Measurements from ENCODE around the gene CALM3.
"Not testable (repeated sequence)": the region's sequence is repeated elsewhere in the genome, so short reads cannot be mapped to it uniquely, and the experiment has no call there.

Gene CALM3

DNA sequence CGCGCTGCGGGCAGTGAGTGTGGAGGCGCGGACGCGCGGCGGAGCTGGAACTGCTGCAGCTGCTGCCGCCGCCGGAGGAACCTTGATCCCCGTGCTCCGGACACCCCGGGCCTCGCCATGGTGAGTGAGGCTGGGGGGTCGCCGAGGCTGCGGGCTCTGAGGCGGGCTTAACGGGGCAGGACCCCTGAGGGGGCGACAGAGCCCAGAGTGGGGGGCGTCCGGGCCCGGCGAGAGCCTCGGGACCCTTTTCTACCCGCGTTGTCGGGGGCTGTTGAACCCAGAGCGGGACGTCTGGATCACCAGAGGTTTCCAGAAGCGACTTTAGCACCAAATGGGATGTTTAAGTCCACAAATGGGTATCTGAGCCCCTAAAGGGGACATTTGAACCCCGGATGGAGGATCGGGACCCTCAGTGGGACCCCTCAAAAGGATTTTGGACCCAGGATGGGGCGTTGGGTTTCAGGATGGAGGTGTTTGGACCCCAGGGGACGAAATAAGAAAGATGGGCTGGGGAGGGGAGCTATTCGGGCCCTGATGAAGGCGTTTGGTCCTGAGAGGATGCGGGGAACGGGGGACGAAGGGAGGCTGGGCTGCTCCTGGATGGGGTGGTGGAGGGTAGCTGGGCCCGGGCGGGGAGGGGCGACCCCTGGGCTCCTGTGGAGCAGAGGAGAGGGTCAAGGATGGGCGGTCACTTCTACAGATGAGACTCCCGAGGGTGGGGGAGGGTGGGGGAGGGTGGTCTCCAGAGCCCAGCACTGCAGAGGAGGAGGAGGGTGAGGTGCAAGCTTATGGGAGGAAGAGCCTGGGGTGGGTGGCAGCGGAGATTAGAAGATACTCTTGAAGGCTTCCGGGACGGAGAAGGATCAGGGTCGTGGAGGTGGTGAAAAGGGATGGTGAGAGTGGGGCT is at the start of gene CALM3:
CALM3 (plus strand) TSS at position 13 of the 907 bp plus-strand sequence; CDS start at position 118, 105 bp downstream.
- DNase-seq, result no peak

- no peak for DNase-seq
Measured at GRCh38 chr19:46552891-46553290, 48.2 kb upstream of the CALM3 start.

DNA sequence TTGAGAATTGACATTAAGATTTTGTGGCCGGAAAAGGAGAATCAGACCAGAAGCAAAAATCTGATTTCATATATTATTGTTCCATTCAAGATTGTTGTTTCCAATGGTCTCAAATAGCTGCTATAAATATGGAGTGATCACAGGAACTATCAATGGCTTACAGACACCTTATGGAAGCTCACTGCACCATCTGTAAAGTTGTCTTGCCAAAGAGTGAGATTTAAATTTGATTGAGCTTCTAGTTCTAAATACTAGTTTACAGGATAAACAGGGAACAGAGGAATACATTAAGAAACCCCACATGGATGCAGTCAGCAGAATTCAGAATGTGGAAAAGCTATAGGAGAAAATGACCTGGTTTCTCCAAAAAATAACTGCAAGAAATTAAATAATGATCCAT is 47.0 kb upstream of the CALM3 start:
- no peak for DNase-seq

DNA sequence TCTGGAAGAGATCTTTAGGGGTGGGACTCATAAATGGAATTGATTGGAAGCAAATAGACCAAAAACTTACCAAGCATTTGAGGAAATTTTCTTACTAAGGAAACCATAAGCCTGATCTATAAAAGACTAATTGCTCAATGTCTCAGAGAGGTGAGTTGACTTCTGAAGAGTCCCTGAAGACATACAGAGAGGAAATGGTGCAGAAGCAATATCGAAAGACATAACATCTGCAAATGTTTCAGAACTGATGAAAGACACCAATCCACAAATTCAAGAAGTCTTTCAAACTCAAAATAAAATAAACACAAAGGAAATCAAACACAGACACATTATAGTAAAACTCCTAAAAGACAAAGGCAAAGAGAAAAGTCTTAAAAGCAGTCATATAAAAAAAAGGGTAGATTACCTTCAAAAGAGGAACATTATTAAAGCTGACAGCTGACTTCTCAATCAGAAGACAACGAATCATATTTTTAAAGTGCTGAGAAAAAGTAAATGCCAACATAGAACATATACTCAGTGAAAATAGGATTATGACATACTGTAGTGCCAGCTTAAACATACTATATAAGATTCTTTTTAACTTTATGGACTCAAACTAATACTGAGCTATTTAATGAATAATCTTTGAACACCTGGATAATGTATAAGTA is 45.4 kb upstream of the CALM3 start:
- no peak for DNase-seq

- not testable (repeated sequence) for DNase-seq
Measured at GRCh38 chr19:46556471-46556870, 44.7 kb upstream of the CALM3 start.

GRCh38 chr19:46559203-46559602 is 41.9 kb upstream of the CALM3 start:
- DNase-seq, result no peak

GRCh38 chr19:46559675-46560074 is 41.5 kb upstream of the CALM3 start:
- not testable (repeated sequence) for DNase-seq

- DNase-seq, result no peak
Measured at GRCh38 chr19:46564701-46565100, 36.4 kb upstream of the CALM3 start.

DNA sequence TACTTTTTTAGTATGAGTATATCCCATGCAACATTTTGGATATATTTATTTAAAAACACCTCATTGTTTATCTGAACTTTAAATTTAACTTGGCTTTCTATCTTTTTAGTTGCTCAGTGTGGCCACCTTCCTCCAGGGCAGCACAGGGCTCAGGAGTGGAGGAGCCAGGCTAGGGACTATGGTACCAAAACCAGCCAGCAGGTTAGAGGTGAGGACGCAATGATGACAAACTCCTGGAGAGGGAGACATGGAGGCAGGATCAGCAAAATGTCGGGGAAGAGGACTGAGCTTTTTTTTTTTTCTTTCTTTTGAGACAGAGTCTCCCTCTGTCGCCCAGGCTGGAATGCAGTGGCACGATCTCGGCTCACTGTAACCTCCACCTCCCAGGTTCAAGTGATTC is 29.6 kb upstream of the CALM3 start:
- no peak for DNase-seq

DNA sequence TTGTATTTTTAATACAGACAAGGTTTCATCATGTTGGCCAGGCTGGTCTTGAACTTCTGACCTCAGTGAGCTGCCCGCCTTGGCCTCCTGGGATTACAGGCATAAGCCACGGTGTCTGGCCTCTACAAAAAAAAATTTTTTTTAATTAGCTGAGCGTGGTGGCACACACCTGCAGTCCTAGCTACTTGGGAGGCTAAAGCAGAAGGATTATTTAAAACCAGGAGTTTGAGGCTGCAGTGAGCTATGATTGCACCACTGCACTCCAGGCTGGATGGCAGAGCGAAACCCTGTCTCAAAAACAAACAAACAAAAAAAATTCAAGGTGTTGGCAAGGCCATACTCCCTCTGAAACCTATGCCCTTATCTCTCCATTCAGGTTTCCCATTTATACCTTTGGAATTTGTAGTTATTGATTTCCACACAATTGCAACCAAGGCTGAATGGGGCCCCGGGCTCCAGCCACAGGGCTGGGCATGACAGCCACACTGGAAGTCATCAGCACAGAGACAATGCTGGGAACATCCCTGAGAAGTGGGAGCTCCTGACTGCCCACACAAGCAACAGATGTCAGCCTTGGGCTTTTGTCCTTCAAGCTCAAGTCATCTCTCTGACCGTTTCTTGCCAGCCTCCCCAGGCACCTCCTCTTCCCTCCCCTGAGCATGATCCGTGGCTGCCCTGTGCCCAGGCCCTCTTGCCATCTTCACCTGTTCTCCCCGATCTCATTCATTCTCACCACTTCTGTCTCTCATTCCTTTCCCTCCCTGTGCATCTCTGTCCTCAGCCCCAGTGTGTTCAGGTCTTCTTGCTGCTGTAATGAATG is 27.2 kb upstream of the CALM3 start:
- DNase-seq, result no peak

- no peak for DNase-seq
Measured at GRCh38 chr19:46574533-46574932, 26.6 kb upstream of the CALM3 start.

- no peak for DNase-seq
Measured at GRCh38 chr19:46578450-46578849, 22.7 kb upstream of the CALM3 start.

DNA sequence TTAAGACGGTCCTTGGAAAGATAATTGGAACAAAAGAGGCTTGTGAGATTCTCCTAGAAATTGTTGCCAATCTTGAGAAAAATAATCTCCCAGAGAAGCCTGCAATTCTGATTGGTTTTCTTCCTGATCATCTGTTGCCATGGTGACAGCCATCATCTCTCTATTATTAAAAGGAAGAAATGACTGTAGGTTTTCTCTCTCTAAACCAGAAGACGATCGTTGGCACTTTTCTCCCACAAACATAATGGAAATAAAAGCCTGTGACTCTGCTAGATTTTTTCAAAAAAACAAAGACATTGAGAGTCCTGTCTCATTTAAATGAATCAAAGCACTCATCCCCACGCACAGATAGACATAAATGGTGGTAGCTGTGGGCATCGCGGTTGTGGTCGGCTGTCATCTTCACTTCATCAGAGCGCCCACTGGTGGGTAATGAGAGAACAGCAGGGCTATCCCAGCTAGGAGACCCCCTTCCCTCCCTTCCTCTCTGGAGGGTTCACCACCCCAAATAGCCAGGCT is 21.7 kb upstream of the CALM3 start:
- DNase-seq, result no peak

- DNase-seq, result no peak
Measured at GRCh38 chr19:46580247-46580646, 20.9 kb upstream of the CALM3 start.

GRCh38 chr19:46585539-46585938 is 15.6 kb upstream of the CALM3 start:
- no peak for DNase-seq

DNA sequence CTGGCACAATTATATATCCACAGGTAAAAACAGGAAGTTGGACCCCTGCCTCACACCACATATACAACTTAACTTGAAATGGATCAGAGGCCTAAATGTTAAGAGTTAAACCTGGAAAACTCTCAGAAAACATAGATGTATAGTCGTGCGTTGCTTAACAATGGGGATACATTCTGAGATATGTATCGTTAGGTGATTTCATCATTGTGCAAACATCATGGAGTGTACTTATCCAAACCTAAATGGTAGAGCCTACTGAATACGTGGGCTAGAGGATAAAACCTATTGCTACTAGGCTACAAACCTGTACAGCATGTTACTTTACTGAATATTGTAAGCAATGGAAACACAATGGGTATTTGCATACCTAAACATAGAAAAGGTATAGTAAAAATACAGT is 14.8 kb upstream of the CALM3 start:
- no peak for DNase-seq

- DNase-seq, result no peak
Measured at GRCh38 chr19:46587861-46588260, 13.3 kb upstream of the CALM3 start.

GRCh38 chr19:46591254-46591653 is 9.9 kb upstream of the CALM3 start:
- DNase-seq, result no peak

GRCh38 chr19:46591870-46592269 is 9.3 kb upstream of the CALM3 start:
- DNase-seq, result no peak

GRCh38 chr19:46596008-46596407 is 5.1 kb upstream of the CALM3 start:
- no peak for DNase-seq

GRCh38 chr19:46598372-46598917 is 2.7 kb upstream of the CALM3 start:
- no peak for DNase-seq

GRCh38 chr19:46599716-46600373 is 1.3 kb upstream of the CALM3 start:
- DNase-seq, result no peak

All from NCI-H345 (cell line).